ENCODE results near the gene STK11IP. TPM values are rescaled to one million over a fixed set of nuclear protein-coding genes. Genes with fewer than 3 reads are reported as not detected.

Gene STK11IP
- total and polyA plus RNA-seq, 2 of the 4 experiments (the other 2 are of a cell fraction), result 14.5 to 19.7 TPM

DNA sequence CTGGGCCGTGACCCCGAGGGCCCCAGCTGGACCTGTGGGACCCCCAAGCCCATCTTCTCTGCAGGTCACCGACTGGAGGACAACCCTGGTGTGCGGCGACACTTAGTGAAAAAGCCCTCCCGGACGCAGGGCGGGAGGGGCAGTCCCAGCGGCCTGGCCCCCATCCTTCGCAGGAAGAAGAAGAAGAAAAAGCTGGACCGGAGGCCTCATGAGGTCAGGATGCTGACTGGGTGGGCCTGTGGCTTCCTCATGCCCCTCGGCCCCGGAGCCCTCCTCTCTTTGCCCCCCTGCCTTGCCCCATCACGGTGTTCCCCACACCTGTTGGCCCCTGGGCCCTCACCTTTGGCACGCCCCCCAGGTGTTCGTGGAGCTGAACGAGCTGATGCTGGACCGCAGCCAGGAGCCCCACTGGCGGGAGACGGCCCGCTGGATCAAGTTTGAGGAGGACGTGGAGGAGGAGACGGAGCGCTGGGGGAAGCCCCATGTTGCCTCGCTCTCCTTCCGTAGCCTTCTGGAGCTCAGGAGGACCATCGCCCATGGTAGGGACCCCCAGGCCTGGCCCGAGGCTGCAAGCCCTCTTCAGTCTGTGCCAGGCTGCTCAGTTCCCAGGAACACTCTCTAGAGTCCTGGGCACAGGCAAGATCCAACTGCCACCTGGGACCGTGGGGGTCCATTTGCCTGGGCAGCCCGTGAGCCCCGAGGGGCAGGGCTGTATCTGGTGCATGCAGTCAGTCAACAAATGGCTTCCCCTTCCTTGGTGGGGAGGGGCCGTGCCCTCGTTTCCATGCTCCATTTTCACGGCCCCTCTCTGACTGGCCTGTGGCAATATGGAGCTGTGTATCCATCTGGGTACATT, 34.5 kb downstream of the STK11IP start:
- Histone ChIP-seq H3K4me1 (ENCODE audit: control insufficient read depth, insufficient read depth, low read length) (no peaks in the 10 kb centered on the region; the same call in none of the 2 replicates), H3K9me1 (ENCODE audit: insufficient read depth, low read length) (no peaks in the 10 kb centered on the region), H4K5ac (ENCODE audit: low read depth, low read length) (no peak overlapping the region), H2AK5ac (ENCODE audit: low read depth, low read length) (no peak overlapping the region), H4K20me1 (ENCODE audit: insufficient read depth, low read length) (no peaks in the 10 kb centered on the region; the same call in none of the 2 replicates), H2AFZ (replicated peaks; ENCODE audit: low read length, poor library complexity) (no peak overlapping the region), H3K27ac (ENCODE audit: insufficient read depth, low read length) (no peak overlapping the region), H3K4me3 (ENCODE audit: insufficient read depth, low read depth, low read length) (no peak overlapping the region), H3K36me3 (ENCODE audit: control insufficient read depth, insufficient read depth, low read length) (peaks cover 5% of the 10 kb centered on the region; the same call in 1 of the 2 replicates), H3K27me3 (ENCODE audit: control insufficient read depth, insufficient read depth, low read length) (peaks cover under 1% of the 10 kb centered on the region; the same call in 1 of the 2 replicates), H2BK120ac (ENCODE audit: low read depth, low read length) (no peak overlapping the region), H4K91ac (ENCODE audit: insufficient read depth, low read depth, low read length) (no peak overlapping the region), H3K9me3 (ENCODE audit: control insufficient read depth, insufficient read depth, low read length) (no peaks in the 10 kb centered on the region), H3K18ac (ENCODE audit: low read depth, low read length) (no peak overlapping the region), H3K56ac (ENCODE audit: extremely low read depth, insufficient read depth, low read length) (no peak overlapping the region), H2AK9ac (replicated peaks; ENCODE audit: low read depth, low read length, poor library complexity) (no peak overlapping the region), H2BK15ac (ENCODE audit: low read depth, low read length) (no peak overlapping the region), H2BK5ac (ENCODE audit: low read depth, low read length, poor library complexity, severe bottlenecking) (no peak overlapping the region), H3K4me2 (ENCODE audit: low read depth, low read length) (no peak overlapping the region), H3K9ac (ENCODE audit: low read depth, low read length) (no peak overlapping the region), H4K8ac (ENCODE audit: low read depth in 2 of 2, low read length in 2 of 2) (no peak overlapping the region), H3K23ac (ENCODE audit: low read depth, low read length) (no peak overlapping the region), H3K79me1 (ENCODE audit: low read depth in 1 of 2, low read length in 2 of 2) (no peaks in the 10 kb centered on the region), H2BK20ac (ENCODE audit: low read depth, low read length) (no peak overlapping the region), H3K14ac (replicated peaks; ENCODE audit: low read depth, low read length) (no peak overlapping the region), H3K4ac (ENCODE audit: low read depth, low read length) (no peak overlapping the region)
- POLR2A ChIA-PET (ENCODE audit: unreplicated experiment), result no interaction called here
- in situ Hi-C loops (cut with MboI; ENCODE audit: low sequenced_read_pairs), result no loop called here
- dilution Hi-C loops (cut with HindIII; ENCODE audit: low sequenced_read_pairs, unreplicated experiment), result no loop called here
- TF ChIP-seq RFX5 (IDR thresholded peaks at IDR 0.05; ENCODE audit: low read depth, low read length), result no peak
- no peak for TF ChIP-seq SMC3 (IDR thresholded peaks at IDR 0.05; ENCODE audit: low read depth, low read length)
- TF ChIP-seq MAZ (IDR thresholded peaks at IDR 0.05; ENCODE audit: borderline replicate concordance, low read depth, low read length), result no peak
- 90% methylated on average over 19 of the region's 34 CpGs; no CpG with 5 or more reads in 1 of the 2 experiments for WGBS, 2 experiments (ENCODE audit: extremely low coverage in 2 of 2, insufficient read length in 1 of 2)
- DNase-seq, result no peak
- BruUV-seq (replicated peaks), result no TSS peak
- CTCF ChIA-PET, result no interaction called here
- intact Hi-C loops (cut with micrococcal nuclease), result no loop called here
- no peak for ATAC-seq (ENCODE audit: low read depth)

Data from IMR-90 (cell line).